MCF 10A (cell line): ENCODE data around the gene ADCK1. TPM values are rescaled to one million over a fixed set of nuclear protein-coding genes. Genes with fewer than 3 reads are reported as not detected.
A peak's percentile ranks its signal among the peaks of the same experiment; 100 is the strongest.

Source experiments
- BruUV-seq: library from RNA; stranded (reverse); fragments of 400-500 nt; replicated peaks from 2 replicates; lab custom pipeline; 2021; lab: Mats Ljungman, UMichigan
- CTCF ChIA-PET: fragments of 300-600 bp; sonication (Branson Sonifier 250); formaldehyde crosslinking; extraction: SDS; loops from one replicate; lab custom pipeline; 2021; ENCODE audit warnings: antibody characterized with exemption, inconsistent platforms; lab: Yijun Ruan, JAX
- POLR2A ChIA-PET: fragments of 300-600, 350-650 bp; sonication (Branson Sonifier 250); formaldehyde crosslinking; extraction: SDS; loops from one replicate; lab custom pipeline; 2020; ENCODE audit warnings: antibody characterized with exemption, inconsistent platforms; lab: Yijun Ruan, JAX
- DNase-seq: peaks from one replicate; pipeline ENCODE4 v3.0.0-alpha.2; 2018; ENCODE audit not compliant: unreplicated experiment
- H3K27ac Mint-ChIP-seq: one replicate; pipeline ENCODE4 v1.8.0; 2022; ENCODE audit warnings: mild to moderate bottlenecking, low read depth, mixed read lengths; ENCODE audit not compliant: unreplicated experiment
- H3K27me3 Mint-ChIP-seq: one replicate; pipeline ENCODE4 v1.8.0; 2022; ENCODE audit warnings: mixed read lengths; ENCODE audit not compliant: insufficient read depth, unreplicated experiment
- H3K36me3 Mint-ChIP-seq: one replicate; pipeline ENCODE4 v1.8.0; 2022; ENCODE audit warnings: mild to moderate bottlenecking, moderate library complexity, mixed read lengths; ENCODE audit not compliant: insufficient read depth, unreplicated experiment
- H3K4me1 Mint-ChIP-seq: one replicate; pipeline ENCODE4 v1.8.0; 2022; ENCODE audit warnings: mixed read lengths; ENCODE audit not compliant: insufficient read depth, unreplicated experiment
- H3K4me3 Mint-ChIP-seq: one replicate; pipeline ENCODE4 v1.8.0; 2022; ENCODE audit warnings: mild to moderate bottlenecking, moderate library complexity, mixed read lengths; ENCODE audit not compliant: unreplicated experiment
- H3K9me3 Mint-ChIP-seq: one replicate; pipeline ENCODE4 v1.8.0; 2022; ENCODE audit warnings: mixed read lengths; ENCODE audit not compliant: unreplicated experiment
- CTCF ChIP-seq: fragments of 200-600 bp; IDR thresholded peaks from one replicate; pipeline ENCODE4 v1.8.0; 2022; ENCODE audit warnings: antibody characterized with exemption, mild to moderate bottlenecking; ENCODE audit not compliant: unreplicated experiment
- intact Hi-C: fragments of 100-400 bp; cut with micrococcal nuclease; formaldehyde crosslinking; loops from 2 replicates; pipeline ENCODE4 v1.14.1; 2022
- total RNA-seq: library from RNA; stranded (reverse); gene quantifications from 2 replicates; pipeline ENCODE4 v1.2.3, GENCODE V29; 2022

Gene ADCK1
- total RNA-seq, 1 experiment from 2014 or later, result 7.0 TPM

GRCh38 chr14:77979666-77980351, 179.9 kb downstream of the ADCK1 start:
- no peaks in the 10 kb centered on the region for H3K27me3 Mint-ChIP-seq
- H3K27ac Mint-ChIP-seq, result no peak overlapping the region
- no peak for DNase-seq
- no peaks in the 10 kb centered on the region for H3K9me3 Mint-ChIP-seq
- no peaks in the 10 kb centered on the region for H3K36me3 Mint-ChIP-seq
- H3K4me1 Mint-ChIP-seq, result no peaks in the 10 kb centered on the region
- CTCF ChIA-PET, result no interaction called here
- intact Hi-C loops, result no loop called here
- peak overlapping the region; percentile 13 for H3K4me3 Mint-ChIP-seq
- BruUV-seq, result no TSS peak
- POLR2A ChIA-PET, result no interaction called here
- TF ChIP-seq CTCF, result no peak

DNA sequence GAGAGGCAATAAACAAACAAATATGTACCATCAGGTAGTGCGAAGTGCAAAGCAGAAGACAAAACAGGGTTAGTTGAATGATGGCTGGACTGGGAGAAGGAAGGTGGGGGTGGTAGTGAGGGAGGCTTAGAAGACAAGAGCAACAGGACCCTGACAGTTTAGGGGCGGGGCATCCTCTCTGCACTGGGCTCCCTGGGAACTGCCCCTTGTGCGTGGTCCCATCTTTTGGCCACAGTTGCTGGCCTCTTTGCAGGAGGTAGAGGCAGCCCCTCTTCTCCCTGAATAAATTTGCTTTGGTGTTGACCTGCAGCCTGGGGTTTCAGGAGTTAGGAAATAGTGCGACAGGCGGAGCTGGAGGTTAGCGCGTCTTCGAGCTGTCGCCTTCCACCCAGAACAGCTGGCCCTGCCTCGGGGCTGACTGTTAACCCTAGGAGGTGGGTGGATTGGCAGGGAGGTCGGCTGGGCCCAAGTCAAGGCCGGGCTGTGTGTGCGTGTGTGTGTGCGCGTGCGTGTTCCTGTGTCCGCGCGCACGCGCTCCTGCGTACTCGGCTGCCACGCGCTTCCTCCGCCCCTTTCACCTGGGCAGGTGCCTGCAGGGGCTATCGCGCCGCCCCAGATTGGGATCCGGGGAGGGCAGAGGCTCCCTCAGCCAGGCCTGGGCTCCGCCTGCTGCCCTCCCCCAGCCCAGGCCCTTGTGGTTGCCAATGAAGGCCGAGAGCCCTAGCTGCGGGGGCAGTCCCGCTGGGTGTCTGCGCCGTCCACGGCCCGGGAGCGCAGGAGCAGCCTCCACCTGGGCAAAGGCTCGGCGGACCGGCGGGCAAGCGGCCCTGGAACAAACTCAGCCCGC, 180.8 kb downstream of the ADCK1 start:
- Mint-ChIP-seq H3K9me3 (no peaks in the 10 kb centered on the region), H3K4me1 (peaks cover 6% of the 10 kb centered on the region), H3K4me3 (peak overlapping the region; percentile 13), H3K27me3 (no peaks in the 10 kb centered on the region), H3K36me3 (no peaks in the 10 kb centered on the region), H3K27ac (no peak overlapping the region)
- no TSS peak for BruUV-seq
- ChIA-PET POLR2A (no interaction called here), CTCF (no interaction called here)
- DNase-seq, result no peak
- intact Hi-C loops, result no loop called here
- TF ChIP-seq CTCF, result no peak

Other genes starting within 250 kb of the ADCK1 start
- 10.3 and 15.8 TPM in 2 replicates for gene SPTLC2, start 183.5 kb upstream of the ADCK1 start, total RNA-seq
- 14.4 and 19.0 TPM in 2 replicates for gene ALKBH1, start 92.1 kb upstream of the ADCK1 start, total RNA-seq
- 154 and 249 TPM in 2 replicates for gene SLIRP, start 92.0 kb upstream of the ADCK1 start, total RNA-seq
- 113 and 122 TPM in 2 replicates for gene SNW1, start 39.0 kb upstream of the ADCK1 start, total RNA-seq